Measurements from ENCODE around the gene ADAMTSL2.
A peak's percentile ranks its signal among the peaks of the same experiment; 100 is the strongest.

The ADAMTSL2 gene

GRCh38 chr9:133584167-133584558 lies 49.7 kb downstream of the ADAMTSL2 start:
- in situ Hi-C loops (cut with MboI; ENCODE audit: low pct_unique_long_range_greater_than_20kb, low sequenced_read_pairs, unreplicated experiment) = no loop called here
- DNase-seq (ENCODE audit: low spot score) = no peak
- TF ChIP-seq, protein P1, sequence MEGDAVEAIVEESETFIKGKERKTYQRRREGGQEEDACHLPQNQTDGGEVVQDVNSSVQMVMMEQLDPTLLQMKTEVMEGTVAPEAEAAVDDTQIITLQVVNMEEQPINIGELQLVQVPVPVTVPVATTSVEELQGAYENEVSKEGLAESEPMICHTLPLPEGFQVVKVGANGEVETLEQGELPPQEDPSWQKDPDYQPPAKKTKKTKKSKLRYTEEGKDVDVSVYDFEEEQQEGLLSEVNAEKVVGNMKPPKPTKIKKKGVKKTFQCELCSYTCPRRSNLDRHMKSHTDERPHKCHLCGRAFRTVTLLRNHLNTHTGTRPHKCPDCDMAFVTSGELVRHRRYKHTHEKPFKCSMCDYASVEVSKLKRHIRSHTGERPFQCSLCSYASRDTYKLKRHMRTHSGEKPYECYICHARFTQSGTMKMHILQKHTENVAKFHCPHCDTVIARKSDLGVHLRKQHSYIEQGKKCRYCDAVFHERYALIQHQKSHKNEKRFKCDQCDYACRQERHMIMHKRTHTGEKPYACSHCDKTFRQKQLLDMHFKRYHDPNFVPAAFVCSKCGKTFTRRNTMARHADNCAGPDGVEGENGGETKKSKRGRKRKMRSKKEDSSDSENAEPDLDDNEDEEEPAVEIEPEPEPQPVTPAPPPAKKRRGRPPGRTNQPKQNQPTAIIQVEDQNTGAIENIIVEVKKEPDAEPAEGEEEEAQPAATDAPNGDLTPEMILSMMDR (IDR thresholded peaks at IDR 0.05; ENCODE audit: extremely low read depth, insufficient read depth, missing control alignments) = no peak

- TF ChIP-seq, protein P1 (IDR thresholded peaks at IDR 0.05; ENCODE audit: extremely low read depth, insufficient read depth, missing control alignments) = no peak
- in situ Hi-C loops (cut with MboI; ENCODE audit: low pct_unique_long_range_greater_than_20kb, low sequenced_read_pairs, unreplicated experiment) = no loop called here
- DNase-seq (ENCODE audit: low spot score) = no peak
Observed at GRCh38 chr9:133584559-133585476, 50.3 kb downstream of the ADAMTSL2 start.

- in situ Hi-C loops (cut with MboI; ENCODE audit: low pct_unique_long_range_greater_than_20kb, low sequenced_read_pairs, unreplicated experiment) = no loop called here
- TF ChIP-seq, protein P1 (IDR thresholded peaks at IDR 0.05; ENCODE audit: extremely low read depth, insufficient read depth, missing control alignments) = no peak
- DNase-seq (ENCODE audit: low spot score) = no peak
Observed at GRCh38 chr9:133585481-133586351, 51.2 kb downstream of the ADAMTSL2 start.

GRCh38 chr9:133587051-133587450 lies 52.5 kb downstream of the ADAMTSL2 start:
- in situ Hi-C loops (cut with MboI; ENCODE audit: low pct_unique_long_range_greater_than_20kb, low sequenced_read_pairs, unreplicated experiment) = no loop called here
- TF ChIP-seq, protein P1 (IDR thresholded peaks at IDR 0.05; ENCODE audit: extremely low read depth, insufficient read depth, missing control alignments) = no peak

DNA sequence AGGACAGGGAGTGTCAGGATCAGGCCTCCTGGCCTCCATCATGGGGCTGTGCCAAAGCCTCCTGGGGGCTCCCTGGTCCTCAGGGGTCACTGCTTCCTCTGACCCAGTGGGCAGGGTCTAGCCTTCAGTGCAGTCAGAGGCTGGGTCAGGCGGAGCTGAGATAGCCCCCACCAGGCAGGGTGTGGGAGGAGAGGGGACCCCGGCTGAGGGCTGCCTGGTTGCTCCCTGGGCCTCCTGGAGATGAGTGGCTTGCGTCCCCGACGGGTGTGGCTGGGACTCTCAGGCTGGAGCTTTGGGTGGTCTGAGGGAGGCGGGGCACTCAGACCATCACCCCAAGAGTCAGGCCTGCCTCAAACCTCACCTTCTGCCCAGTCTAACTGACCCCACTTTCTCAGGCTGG lies 53.0 kb downstream of the ADAMTSL2 start:
- TF ChIP-seq, protein P1 (IDR thresholded peaks at IDR 0.05; ENCODE audit: extremely low read depth, insufficient read depth, missing control alignments) = no peak
- no peak for DNase-seq (ENCODE audit: low spot score)

More at GRCh38 chr9:133587051-133587450, 52.5 kb downstream of the ADAMTSL2 start:
- no peak for DNase-seq (ENCODE audit: low spot score)

DNA sequence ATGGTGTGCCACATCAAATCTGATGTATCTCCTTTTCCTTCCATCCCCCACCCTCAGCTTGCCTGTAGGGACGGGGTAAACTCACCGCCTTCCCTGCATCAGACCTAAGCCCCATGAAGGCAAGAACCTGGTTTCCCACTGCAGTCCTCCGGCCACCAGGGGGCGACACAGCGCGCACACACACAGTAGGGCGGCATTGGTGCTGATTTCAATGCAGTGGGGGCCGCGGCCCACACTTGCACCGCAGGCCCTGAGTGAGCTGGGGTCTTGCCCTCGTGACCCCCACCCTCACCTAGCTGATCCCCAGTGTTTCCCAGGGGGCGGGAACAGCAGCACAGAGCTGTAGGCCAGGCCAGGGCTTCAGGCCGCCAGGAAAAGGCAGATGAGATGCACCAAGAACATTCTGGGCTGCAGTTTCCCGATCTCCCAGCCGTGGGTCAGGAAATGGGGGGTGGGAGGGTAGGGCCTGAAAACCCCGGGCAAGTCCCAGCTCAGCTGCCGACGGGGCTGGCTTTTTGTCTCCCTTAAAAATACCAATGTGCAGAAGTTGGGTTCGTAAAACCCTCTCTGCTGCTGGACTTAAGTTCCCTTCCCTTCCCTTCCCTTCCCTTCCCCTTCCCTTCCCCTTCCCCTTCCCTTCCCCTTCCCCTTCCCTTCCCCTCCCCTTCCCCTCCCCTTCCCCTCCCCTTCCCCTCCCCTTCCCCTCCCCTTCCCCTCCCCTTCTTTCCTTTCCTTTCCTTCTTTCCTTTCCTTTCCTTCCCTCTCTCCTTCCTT lies 55.1 kb downstream of the ADAMTSL2 start:
- in situ Hi-C loops (cut with MboI; ENCODE audit: low pct_unique_long_range_greater_than_20kb, low sequenced_read_pairs, unreplicated experiment) = no loop called here

More for the DNA sequence above, 53.0 kb downstream of the ADAMTSL2 start:
- in situ Hi-C loops (cut with MboI; ENCODE audit: low pct_unique_long_range_greater_than_20kb, low sequenced_read_pairs, unreplicated experiment) = no loop called here

More for the DNA sequence above, 55.1 kb downstream of the ADAMTSL2 start:
- no peak for DNase-seq (ENCODE audit: low spot score)
- TF ChIP-seq, protein P1 (IDR thresholded peaks at IDR 0.05; ENCODE audit: extremely low read depth, insufficient read depth, missing control alignments) = peak; percentile 46
